Tongue (tissue), 2 donors: ENCODE data around the gene TSPAN9. TPM values are rescaled to one million over a fixed set of nuclear protein-coding genes. Genes with fewer than 3 reads are reported as not detected.

Experiments
- DNase-seq: peaks from one replicate; pipeline ENCODE4 v3.0.0-alpha.2; 2015
- total RNA-seq: library from RNA; depleted of rRNA; stranded (reverse); fragments of >200 nt; gene quantifications from one replicate; pipeline ENCODE4 v1.2.3, GENCODE V29; 2014

Gene TSPAN9
- total RNA-seq, 1 donor from 2014 or later: 162 TPM

DNA sequence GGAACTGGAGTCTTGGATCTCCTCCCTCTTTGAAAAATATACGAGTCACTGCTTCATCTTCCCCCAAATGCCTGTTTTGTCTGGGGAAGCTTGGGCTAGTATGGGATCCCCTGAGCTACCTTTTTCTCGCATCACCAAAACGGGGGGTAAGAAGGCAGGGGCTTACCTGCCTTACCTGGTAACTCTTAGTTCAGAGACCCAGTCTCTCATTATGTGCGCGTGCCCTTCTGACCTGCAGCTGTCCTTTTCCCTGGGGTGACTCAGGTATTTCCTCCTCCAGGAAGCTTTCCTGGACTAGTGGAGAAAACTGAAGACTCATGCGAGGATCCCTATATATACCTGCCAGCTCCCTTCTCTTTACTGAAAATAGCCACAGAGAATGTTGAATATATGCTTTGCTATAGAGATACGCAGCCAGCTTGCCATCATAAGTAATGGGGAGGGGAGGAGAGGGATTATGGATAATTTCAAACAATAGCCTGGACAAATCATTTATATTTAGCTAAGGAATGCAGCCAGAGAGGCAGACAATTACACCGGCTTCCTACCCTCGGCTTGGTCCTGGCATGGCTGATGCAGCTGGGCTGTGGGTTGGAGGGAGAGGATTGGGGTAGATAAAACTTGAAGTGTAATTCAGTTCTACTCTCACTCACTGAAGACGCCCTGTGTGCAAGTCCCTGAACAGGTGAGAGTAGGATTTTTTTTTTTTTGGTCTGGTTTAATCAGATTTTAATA is 1.1 kb downstream of the TSPAN9 start:
- DNase-seq: no peak

- DNase-seq: peak; percentile 48
Observed at GRCh38 chr12:3081091-3081490, 3.9 kb downstream of the TSPAN9 start.

GRCh38 chr12:3081886-3082285 is 4.7 kb downstream of the TSPAN9 start:
- DNase-seq: no peak

- no peak for DNase-seq
Observed at GRCh38 chr12:3083241-3083920, 6.2 kb downstream of the TSPAN9 start.

- DNase-seq: no peak
Observed at GRCh38 chr12:3083921-3084347, 6.8 kb downstream of the TSPAN9 start.

- DNase-seq: peak; percentile 65
Observed at GRCh38 chr12:3084742-3085141, 7.6 kb downstream of the TSPAN9 start.

DNA sequence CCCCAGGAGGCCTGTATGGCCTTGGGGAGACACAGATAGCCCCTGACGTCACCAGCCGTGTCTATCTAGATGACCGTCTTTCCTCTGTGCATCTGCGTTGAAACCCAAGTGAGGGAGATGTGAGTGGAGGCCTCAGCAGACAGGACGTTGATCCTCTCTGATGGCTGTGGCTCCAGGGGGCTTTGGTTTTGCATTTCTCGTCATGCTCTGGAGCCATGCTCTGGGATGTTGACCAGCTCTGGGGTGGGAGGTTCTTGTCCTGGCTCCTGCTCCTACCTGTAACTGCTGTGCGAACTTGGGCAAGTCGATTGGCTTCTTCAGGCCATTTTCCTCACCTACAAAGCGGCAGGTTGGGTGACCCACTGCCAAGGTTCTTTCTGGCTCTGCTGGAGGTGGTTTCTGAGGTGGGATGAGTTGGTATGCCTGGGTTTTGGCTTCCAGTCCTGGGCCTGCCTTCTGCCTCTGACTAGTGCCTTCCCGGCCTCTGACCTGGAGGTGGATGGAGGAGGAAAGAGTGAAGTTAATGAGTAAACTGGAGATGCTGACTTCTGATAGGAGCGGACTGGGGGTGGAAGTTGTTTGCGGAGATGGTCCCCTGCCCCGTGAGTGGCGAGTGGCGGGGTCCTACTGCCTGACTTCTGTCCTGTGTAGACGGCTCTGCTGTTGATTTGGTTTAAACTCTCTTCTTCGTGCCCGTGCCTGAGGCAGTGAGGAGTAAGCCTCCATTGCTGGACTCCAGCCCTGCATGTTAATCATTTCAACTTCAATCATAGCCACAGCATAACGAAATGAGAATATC is 8.4 kb downstream of the TSPAN9 start:
- DNase-seq: no peak

GRCh38 chr12:3086211-3086610 is 9.0 kb downstream of the TSPAN9 start:
- DNase-seq: no peak

GRCh38 chr12:3086729-3087323 is 9.6 kb downstream of the TSPAN9 start:
- no peak for DNase-seq

DNA sequence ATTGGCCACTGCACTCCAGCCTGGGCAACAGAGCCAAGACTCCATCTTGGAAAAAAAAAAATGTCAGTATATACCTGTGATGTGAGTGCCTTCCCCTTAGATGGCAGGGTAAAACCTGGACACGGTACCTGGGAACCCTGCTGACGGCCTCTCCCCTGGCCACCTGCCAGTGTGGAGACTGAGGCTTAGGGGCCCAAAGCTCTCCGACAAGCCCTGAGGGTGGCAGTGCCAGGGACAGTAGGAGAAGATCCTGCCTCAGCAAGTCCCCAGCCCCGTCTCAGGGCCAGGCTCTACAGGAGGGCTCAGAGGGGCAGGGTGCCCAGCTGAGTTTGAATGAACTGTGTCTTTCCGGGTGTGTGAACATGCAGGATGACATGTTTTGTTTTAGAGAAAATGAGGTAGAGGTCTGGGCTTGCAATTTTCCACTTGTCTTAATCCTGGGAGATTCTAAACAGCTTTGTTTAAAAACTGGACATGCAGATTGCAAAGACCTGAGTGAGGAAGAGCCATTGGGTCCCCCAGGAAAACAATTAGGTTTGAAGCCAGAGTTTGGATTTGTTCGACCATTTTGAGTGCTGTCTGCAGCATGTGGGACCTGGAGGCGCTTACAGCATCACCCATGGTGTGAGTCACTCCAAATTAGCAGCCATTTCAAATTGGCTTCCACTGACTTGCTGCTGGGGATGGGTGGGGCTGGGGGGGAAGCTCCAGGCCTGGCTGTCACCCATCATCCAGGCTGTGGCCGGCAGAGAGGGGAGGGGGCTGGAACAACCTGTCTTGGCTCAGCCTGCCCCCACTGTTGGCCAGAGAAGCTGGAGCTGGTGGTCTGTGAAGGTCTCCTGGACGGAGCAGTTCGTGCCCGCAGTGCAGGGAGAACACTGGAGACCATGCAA is 10.8 kb downstream of the TSPAN9 start:
- DNase-seq: peak; percentile 82

DNA sequence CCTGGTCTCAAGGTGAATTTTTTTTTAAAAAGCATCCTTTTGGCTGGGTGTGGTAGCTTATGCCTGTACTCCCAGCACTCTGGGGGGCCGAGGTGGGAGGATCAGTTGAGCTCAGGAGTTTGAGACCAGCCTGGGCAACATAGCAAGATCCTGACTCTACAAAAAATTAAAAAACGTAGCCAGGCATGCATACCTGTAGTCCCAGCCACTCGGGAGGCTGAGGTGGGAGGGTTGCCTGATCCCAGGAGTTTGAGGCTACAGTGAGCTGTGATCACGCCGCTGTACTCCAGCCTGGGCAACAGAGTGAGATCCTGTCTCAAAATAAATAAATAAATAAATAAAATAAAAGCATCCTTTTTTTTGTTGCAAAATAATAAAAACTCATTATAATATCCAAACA is 12.4 kb downstream of the TSPAN9 start:
- no peak for DNase-seq

DNA sequence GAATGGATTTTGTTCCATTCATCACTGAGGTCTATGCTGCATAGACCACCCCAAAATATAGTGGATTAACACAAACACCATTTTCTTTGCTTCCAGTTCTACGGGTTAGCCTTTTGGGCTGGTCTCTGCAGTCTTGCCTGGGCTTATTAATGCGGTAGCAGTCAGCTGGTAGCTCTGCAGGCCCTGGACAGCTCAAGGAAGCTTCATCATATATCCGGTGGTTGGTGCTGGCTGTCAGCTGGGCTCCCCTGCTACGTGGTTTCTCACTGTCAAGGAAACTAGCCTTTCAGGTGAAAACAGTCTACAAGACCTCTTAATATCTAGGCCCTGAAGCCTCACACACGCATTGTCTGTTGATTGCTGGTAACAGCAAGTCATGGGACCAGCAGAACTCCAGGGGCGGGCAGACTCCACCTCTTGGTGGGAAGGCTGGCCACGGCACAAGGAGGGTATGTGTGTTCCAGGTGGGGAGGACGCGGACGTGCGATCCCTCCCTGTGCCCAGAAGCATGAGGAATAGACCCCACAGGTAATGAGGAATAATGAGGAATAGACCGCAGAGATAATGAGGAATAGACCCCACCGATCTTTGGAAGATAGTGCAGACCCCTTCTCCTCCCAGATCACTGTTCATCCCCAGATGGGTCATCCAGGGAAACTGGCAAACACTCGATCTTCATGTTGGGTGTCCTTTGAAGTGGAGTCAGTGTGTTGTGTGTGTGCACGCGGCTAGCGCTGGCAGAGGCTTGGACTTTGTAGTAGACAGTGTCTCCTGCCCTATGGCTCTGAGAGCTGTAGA is 13.3 kb downstream of the TSPAN9 start:
- DNase-seq: no peak

DNA sequence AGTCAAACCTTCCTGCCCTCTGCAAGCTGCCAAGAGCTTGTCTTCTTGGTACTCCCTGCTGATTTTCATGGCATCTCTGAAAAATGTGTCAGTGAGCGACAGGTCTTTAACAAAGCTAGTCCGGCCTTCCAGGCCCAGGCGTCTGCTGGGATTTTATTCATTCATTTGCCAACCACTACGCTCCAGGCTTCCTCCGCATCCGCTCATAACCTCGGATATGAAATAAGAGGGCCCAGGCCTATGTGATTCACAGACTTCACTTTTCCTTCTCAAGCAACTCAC is 13.8 kb downstream of the TSPAN9 start:
- DNase-seq: no peak

DNA sequence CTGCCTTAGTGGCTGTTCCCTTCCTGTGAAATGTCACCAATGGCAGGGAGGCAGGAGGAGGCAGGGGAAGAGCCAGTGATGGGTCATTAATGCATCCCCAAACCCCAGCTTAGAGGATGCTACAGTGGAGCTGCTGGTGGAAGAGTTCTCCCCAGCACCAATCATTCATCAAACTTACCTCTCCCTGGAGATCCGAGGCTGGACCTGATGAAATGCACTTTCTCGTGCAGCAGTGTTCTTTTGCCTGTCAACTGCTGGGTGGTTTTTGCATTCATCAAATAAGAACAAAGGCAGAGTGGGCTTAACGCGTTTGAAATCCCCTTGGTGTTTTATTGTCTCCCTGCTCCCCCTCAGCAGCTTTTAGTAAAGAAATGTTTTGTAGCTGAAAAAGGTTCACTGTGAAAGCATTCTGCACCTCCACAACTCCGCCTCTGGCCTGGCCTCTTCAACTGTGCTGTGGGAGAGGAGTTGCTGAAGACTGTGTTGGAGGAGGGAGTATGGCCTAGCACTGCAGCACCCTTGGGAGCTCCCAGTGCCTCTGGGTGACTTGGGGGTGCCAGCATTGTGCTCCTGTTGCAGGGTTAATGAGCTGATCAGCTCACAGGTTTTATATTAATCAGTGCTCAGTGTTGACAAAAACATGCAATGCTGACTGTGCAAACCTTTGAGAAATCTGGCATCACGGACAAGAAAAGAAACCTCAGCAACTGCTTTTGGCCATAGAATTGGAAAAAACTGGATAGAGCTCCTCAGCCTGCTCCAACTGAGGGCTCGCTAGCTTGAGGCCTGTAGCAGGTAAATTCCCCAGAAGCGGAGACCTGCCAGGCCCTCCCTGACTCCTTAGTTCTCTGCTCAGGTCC is 14.4 kb downstream of the TSPAN9 start:
- peak; percentile 59 for DNase-seq

GRCh38 chr12:3092764-3093163 is 15.6 kb downstream of the TSPAN9 start:
- no peak for DNase-seq

DNA sequence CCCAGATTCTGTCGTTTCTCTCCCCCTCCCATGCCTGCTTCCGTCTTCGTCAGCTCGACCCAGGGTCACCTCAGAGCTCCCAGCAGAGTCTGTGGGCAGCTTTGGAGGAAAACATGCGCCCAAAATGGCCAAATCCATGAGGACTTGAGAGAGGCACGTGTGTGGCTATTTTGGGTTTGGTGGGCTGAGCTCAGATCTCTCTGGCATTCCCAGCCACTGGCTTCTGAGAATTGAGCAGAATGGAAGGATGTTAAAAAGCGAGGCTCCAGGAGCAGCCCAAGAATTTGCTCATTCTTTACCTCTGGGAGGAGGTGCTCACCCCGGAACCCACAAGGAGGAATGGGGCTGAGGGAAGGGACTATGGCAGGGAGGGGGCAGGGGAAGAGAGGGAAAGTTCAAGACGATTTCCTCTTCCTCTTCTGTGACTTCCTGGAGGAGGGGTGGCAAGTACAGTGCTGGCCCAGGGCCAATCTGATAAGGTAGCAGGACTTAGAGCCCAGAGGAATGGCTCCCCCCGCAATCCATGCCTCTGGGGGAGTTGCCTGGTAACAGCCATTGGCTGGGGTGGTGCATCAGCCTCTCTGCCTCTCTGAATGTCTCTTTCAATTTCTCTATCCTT is 20.1 kb downstream of the TSPAN9 start:
- no peak for DNase-seq

DNA sequence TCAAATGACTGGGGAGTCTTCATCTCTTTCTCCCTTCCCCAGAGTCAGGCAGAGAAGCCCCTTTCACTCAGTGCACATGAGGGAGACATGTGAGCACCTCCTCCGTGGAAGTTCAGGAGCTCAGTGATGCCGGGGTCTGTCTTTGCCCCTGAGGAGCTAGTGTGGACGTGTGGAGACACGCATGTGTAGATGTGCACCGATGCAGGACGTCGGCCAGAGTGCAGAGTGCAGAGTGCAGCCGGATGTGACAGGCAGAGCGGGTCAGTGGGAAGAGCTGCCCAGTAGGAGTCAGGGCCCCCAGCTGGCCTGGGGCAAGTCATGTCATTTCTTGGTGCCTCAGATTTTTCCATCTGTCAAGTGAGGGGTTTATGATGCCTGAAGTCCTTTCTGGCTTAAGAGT is 20.7 kb downstream of the TSPAN9 start:
- no peak for DNase-seq

- DNase-seq: no peak
Observed at GRCh38 chr12:3098436-3098835, 21.3 kb downstream of the TSPAN9 start.

DNA sequence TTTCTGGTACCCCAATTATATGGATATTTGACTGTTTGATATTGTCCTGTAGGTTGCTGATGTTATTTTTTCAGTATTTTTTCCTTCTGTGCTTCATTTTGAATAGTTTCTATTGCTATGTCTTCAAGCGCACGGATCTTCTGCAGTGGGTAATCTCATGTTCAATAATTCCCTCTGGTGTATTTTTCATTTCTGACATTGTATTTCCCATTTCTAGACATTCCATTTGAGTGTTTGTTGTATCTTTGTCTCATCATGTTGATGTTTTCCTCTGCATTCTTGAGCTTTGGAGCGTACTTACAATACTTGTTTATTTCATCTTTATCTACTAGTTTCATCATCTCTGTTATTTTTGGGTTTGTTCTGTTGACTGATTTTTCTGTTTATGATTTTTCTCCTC is 22.0 kb downstream of the TSPAN9 start:
- no peak for DNase-seq
